SK-N-SH treated with all-trans-retinoic acid at 6 μM for 48 hours (cell line): ENCODE data around the gene LAMA1.

ENCODE experiments used
- ATAC-seq: fragments of 200-7000 bp; cut with Tn5 transposase; 3 replicates; pipeline ENCODE4 v1.9.1; 2020; ENCODE audit warnings: mild to moderate bottlenecking, moderate library complexity
- ARNTL ChIP-seq: fragments of 450-650 bp; formaldehyde crosslinking; IDR thresholded peaks from 2 replicates; pipeline ENCODE4 v1.5.0; 2020; ENCODE audit warnings: low read depth, mild to moderate bottlenecking, moderate library complexity, borderline replicate concordance
- BACH2 ChIP-seq: fragments of 250-450 bp; sonication (Bioruptor Pico); IDR thresholded peaks from 2 replicates; pipeline ENCODE4 v1.9.0; 2021; ENCODE audit warnings: mild to moderate bottlenecking, borderline replicate concordance
- CREB5 ChIP-seq: fragments of 250-450 bp; sonication (Bioruptor Pico); IDR thresholded peaks from 2 replicates; pipeline ENCODE4 v1.5.1; 2020; ENCODE audit warnings: low read depth, mild to moderate bottlenecking, moderate library complexity
- CSDC2 ChIP-seq: fragments of 250-450 bp; sonication (Bioruptor Pico); IDR thresholded peaks from 2 replicates; pipeline ENCODE4 v1.5.0; 2020; ENCODE audit warnings: mild to moderate bottlenecking, moderate library complexity
- CSRNP3 ChIP-seq: fragments of 250-450 bp; sonication (Bioruptor Pico); IDR thresholded peaks from 2 replicates; pipeline ENCODE4 v1.5.1; 2021; ENCODE audit warnings: mild to moderate bottlenecking, moderate library complexity
- ESRRG ChIP-seq: fragments of 250-450 bp; sonication (Bioruptor Pico); IDR thresholded peaks from 2 replicates; pipeline ENCODE4 v1.6.1; 2021; ENCODE audit warnings: mild to moderate bottlenecking
- ISL1 ChIP-seq: fragments of 250-450 bp; sonication (Bioruptor Pico); IDR thresholded peaks from 2 replicates; pipeline ENCODE4 v2.1.2; 2022; ENCODE audit warnings: mild to moderate bottlenecking, moderate library complexity
- OSR1 ChIP-seq: fragments of 250-450 bp; sonication (Bioruptor Pico); IDR thresholded peaks from 2 replicates; pipeline ENCODE4 v1.8.0; 2022; ENCODE audit warnings: moderate library complexity, mild to moderate bottlenecking, inconsistent platforms
- PATZ1 ChIP-seq: fragments of 250-450 bp; sonication (Bioruptor Pico); IDR thresholded peaks from 2 replicates; pipeline ENCODE4 v1.8.0; 2020; ENCODE audit warnings: mild to moderate bottlenecking, moderate library complexity, borderline replicate concordance
- POU6F1 ChIP-seq: fragments of 250-450 bp; sonication (Bioruptor Pico); IDR thresholded peaks from 2 replicates; pipeline ENCODE4 v1.8.0; 2021; ENCODE audit warnings: low read depth, mild to moderate bottlenecking, moderate library complexity, borderline replicate concordance
- PPARA ChIP-seq: fragments of 250-450 bp; sonication (Bioruptor Pico); IDR thresholded peaks from 2 replicates; pipeline ENCODE4 v1.5.0; 2020; ENCODE audit warnings: mild to moderate bottlenecking, borderline replicate concordance
- RARB ChIP-seq: fragments of 250-450 bp; sonication (Bioruptor Pico); IDR thresholded peaks from 2 replicates; pipeline ENCODE4 v1.8.0; 2021; ENCODE audit warnings: mild to moderate bottlenecking, moderate library complexity
- SNAI2 ChIP-seq: fragments of 250-450 bp; sonication (Bioruptor Pico); IDR thresholded peaks from 2 replicates; pipeline ENCODE4 v1.5.0; 2020; ENCODE audit warnings: mild to moderate bottlenecking, moderate library complexity
- TCF4 ChIP-seq: fragments of 250-450 bp; sonication (Bioruptor Pico); IDR thresholded peaks from 2 replicates; pipeline ENCODE4 v1.8.0; 2021; ENCODE audit warnings: mild to moderate bottlenecking, moderate library complexity, borderline replicate concordance
- TOX ChIP-seq: fragments of 250-450 bp; sonication (Bioruptor Pico); IDR thresholded peaks from 2 replicates; pipeline ENCODE4 v1.8.0; 2021; ENCODE audit warnings: mild to moderate bottlenecking, moderate library complexity, borderline replicate concordance
- TSHZ2 ChIP-seq: fragments of 250-450 bp; sonication (Bioruptor Pico); IDR thresholded peaks from 2 replicates; pipeline ENCODE4 v1.5.0; 2020; ENCODE audit warnings: mild to moderate bottlenecking, moderate library complexity
- ZC3H10 ChIP-seq: fragments of 250-450 bp; sonication (Bioruptor Pico); IDR thresholded peaks from 2 replicates; pipeline ENCODE4 v1.5.1; 2021; ENCODE audit warnings: mild to moderate bottlenecking, moderate library complexity
- ZFP3 ChIP-seq: fragments of 250-450 bp; sonication (Bioruptor Pico); IDR thresholded peaks from 2 replicates; pipeline ENCODE4 v1.5.0; 2020; ENCODE audit warnings: mild to moderate bottlenecking, moderate library complexity
- ZNF565 ChIP-seq: fragments of 450-650 bp; formaldehyde crosslinking; conservative IDR thresholded peaks from 2 replicates; pipeline ENCODE4 v1.5.0; 2020; ENCODE audit warnings: low read depth, mild to moderate bottlenecking, moderate library complexity
- ZNF8 ChIP-seq: fragments of 450-650 bp; formaldehyde crosslinking; IDR thresholded peaks from 2 replicates; pipeline ENCODE4 v1.5.0; 2020; ENCODE audit warnings: mild to moderate bottlenecking, moderate library complexity

The LAMA1 gene

GRCh38 chr18:6960124-6960523, 157.5 kb downstream of the LAMA1 start:
- no peak for TF ChIP-seq RARB (CRISPR knock-in tag)
- TF ChIP-seq ZNF8 (CRISPR knock-in tag) = peak; percentile 96
- TF ChIP-seq SNAI2 (CRISPR knock-in tag) = no peak
- TF ChIP-seq, all 23 proteins: peak for 1
- no peak for ATAC-seq

GRCh38 chr18:6959110-6959509, 158.5 kb downstream of the LAMA1 start:
- TF ChIP-seq ISL1 (CRISPR knock-in tag) (no peak), OSR1 (CRISPR knock-in tag) (no peak), TSHZ2 (CRISPR knock-in tag) (no peak), ZFP3 (CRISPR knock-in tag) (no peak), CSRNP3 (no peak), SNAI2 (CRISPR knock-in tag) (no peak), RARB (CRISPR knock-in tag) (no peak), POU6F1 (CRISPR knock-in tag) (no peak), ESRRG (CRISPR knock-in tag) (no peak), ARNTL (CRISPR knock-in tag) (no peak), PATZ1 (CRISPR knock-in tag) (no peak), TCF4 (CRISPR knock-in tag) (no peak), ZNF565 (no peak), PPARA (CRISPR knock-in tag) (no peak), ZNF8 (CRISPR knock-in tag) (no peak), CREB5 (CRISPR knock-in tag) (no peak), CSDC2 (CRISPR knock-in tag) (no peak), BACH2 (no peak)
- ATAC-seq = no peak

GRCh38 chr18:6956999-6957398, 160.6 kb downstream of the LAMA1 start:
- ATAC-seq = no peak

More at GRCh38 chr18:6956999-6957398, 160.6 kb downstream of the LAMA1 start:
- TF ChIP-seq ZNF565 = no peak
- no peak for TF ChIP-seq TCF4 (CRISPR knock-in tag)
- TF ChIP-seq POU6F1 (CRISPR knock-in tag) = no peak
- no peak for TF ChIP-seq ZC3H10 (CRISPR knock-in tag)
- TF ChIP-seq TSHZ2 (CRISPR knock-in tag) = no peak
- TF ChIP-seq TOX (CRISPR knock-in tag) = no peak
- no peak for TF ChIP-seq CREB5 (CRISPR knock-in tag)
